Hematopoietic multipotent progenitor cell treated with erythropoietin and hydrocortisone succinate and interleukin-3 and kit ligand, for 4 days (in vitro differentiated cells): ENCODE results near the gene KLHL22.
A peak's percentile ranks its signal among the peaks of the same experiment; 100 is the strongest.
"Not testable (repeated sequence)": the region's sequence is repeated elsewhere in the genome, so short reads cannot be mapped to it uniquely, and the experiment has no call there.

Experiments
- DNase-seq: peaks from one replicate; pipeline ENCODE4 v3.0.0-alpha.2; 2015

The KLHL22 gene

DNA sequence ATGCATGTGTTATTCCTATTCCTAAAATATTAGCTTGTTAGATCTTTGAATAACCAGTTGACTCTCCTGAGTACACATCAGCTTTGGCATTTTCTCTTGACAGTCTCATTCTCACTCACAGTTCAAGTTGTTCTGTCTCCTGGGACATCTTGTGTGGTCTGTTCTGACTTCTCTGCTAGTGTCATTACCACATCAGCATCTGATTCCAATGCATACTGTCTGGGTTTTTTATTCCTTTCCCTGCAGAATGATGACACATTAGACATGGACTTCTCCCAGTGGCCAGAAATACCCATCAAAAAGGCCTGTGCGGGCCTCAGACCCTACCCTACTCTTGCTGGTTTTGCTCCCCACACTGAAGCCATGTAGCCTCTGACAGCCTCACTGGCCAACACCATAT, 99.0 kb downstream of the KLHL22 start:
- DNase-seq = no peak

- peak; percentile 35 for DNase-seq
These were observed 99.7 kb downstream of the KLHL22 start for GRCh38 chr22:20395907-20396287.

DNA sequence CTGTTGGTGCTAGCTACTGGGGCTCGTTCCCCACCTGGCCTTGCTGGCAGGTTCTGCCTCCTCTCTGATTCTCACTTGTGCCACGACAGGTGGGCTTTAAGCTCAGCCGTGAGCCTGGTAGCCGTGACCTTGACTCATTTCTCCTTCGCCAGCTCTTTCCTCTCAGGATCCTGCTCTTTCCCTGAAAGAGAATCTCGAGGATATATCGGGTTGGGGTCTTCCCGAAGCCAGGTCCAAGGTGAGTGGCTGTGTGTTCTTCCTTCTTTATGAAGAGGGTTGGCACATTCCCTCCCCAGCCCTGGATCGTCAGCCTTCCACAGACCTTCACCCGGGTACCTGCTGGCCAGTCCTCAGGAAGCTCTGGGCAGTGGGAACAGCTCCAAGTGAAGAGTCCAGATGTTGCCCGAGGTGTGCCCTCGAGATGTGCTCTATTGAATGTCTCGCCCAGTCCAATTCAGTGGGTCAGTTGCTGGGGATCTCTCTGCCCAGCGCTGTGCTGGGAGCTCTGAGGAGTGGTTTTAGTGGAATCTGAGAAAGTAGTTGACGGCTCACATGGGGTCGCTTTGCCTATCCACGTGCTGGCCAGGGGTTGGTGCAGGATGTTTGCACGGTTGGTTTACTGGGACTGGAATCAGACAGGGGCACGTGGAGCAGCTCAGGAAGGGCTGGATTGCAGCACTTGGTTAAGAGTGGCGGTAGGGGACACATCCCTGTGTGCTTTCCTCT, 100.3 kb downstream of the KLHL22 start:
- DNase-seq = no peak

DNA sequence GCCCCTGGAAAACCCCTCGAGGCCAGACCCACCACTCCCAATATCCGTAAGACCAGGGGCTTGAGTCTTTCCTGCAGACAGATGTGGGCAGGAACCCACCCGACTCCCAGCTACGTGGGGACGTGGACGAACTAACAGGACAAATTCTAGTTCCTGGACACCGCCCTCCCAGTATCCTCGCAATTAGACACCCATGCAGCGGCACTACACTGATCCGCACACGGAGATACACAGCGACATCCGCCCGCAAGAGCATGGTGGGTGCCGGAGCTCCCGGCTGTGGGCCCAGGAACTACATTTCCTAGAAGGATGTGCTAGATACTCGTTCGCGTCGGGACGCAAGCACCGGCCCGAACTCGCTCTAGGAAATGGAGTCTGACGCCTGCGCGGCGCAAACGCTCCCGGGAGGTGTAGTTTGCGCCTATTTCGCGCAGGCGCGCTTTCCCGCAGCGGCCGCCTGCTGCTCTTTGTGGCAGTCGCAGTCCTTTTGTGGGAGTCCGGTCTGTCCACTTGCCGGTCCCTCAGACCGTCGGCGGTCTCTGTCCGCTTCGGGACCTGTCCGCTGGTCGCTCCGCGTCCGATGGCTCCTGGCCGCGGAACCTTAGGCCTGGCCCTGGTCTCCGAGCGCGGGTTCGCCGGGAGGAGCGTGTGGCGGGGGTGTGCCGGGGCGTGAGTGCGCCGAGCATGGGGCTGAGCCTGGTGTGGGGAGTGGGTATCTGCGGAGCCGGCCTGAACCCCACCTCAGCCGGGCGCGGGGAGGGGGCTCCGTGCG, 101.7 kb downstream of the KLHL22 start, which contains the start of gene ZNF74:
TSS of gene ZNF74 (plus strand) at position 447 of the 772 bp plus-strand sequence. CDS start 478 bp downstream, outside the sequence.
- peak; percentile 97 for DNase-seq

GRCh38 chr22:20392983-20393704, 102.5 kb downstream of the KLHL22 start:
- DNase-seq = no peak

DNA sequence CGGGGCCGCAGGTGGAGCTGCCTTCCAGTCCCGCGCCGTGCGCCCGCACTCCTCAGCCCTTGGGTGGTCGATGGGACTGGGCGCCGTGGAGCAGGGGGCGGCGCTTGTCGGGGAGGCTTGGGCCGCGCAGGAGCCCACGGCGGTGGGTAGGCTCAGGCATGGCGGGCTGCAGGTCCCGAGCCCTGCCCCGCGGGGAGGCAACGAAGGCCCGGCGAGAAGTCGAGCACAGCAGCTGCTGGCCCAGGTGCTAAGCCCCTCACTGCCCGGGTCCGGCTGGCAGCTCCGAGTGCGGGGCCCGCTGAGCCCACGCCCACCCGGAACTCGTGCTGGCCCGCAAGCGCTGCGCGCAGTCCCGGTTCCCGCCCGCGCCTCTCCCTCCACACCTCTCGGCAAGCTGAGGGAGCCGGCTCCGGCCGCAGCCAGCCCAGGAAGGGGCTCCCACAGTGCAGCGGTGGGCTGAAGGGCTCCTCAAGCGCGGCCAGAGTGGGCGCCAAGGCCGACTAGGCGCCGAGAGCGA, 103.2 kb downstream of the KLHL22 start:
- not testable (repeated sequence) for DNase-seq
